Measurements from ENCODE around the gene BAIAP3. TPM values are rescaled to one million over a fixed set of nuclear protein-coding genes. Genes with fewer than 3 reads are reported as not detected.

Gene BAIAP3
- total RNA-seq, 1 experiment from 2014 or later = 6.8 TPM

DNA sequence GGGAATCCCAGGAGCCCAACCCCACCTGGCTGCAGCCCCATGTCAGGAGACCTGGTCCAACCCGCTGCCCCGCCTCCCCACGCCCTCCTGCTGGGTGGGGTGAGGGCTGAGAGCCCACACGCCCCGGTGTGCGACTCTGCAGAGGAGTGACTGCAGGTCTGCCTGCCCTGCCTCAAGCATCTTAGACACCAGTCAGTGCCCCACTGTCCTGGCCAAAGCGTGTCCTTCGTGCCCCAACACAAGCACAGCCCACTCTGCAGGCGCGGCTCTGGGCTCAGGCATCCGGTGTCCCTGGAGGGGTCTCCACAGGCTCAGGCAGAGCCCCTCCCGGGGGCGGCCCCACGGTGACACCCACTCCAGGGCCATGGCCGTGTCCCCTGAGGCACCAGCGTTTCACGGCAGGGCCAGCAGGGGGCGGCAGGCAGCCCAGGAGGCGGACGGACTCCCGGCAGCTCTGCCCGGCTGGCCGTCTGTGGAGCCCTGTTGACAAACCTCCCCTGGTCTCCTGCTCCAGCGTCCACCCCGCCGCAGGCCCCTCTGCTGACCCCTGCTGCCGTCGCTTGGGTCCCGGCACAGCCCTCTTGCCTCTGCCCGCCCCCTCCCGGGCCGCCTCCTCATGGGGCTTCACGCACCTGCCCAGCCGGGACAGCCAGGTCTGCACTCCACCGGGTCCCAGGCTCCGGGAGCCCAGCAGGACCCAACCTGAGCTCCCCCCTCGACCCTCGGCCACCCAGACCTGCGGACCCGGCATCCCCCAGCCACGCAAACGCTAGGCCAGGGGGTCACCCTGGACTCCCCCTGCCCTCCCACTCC, 32.6 kb upstream of the BAIAP3 start:
- Histone ChIP-seq H3K4me2 (ENCODE audit: insufficient read depth, insufficient read length, low read length) (no peak overlapping the region), H2BK20ac (ENCODE audit: low read depth, low read length, poor library complexity, severe bottlenecking) (no peak overlapping the region), H2AK5ac (ENCODE audit: insufficient read length, low read length) (no peak overlapping the region), H3K18ac (ENCODE audit: insufficient read length, low read depth, low read length) (peak overlapping the region; percentile 67), H4K20me1 (ENCODE audit: control insufficient read depth, insufficient read depth, insufficient read length) (no peaks in the 10 kb centered on the region), H4K91ac (ENCODE audit: insufficient read length, low read depth, low read length) (no peak overlapping the region), H3K23ac (ENCODE audit: insufficient read length, low read depth, low read length) (no peak overlapping the region), H4K8ac (replicated peaks; ENCODE audit: insufficient read length, low read depth, low read length) (no peak overlapping the region), H3K9me3 (ENCODE audit: control insufficient read depth, low read depth, low read length) (no peaks in the 10 kb centered on the region), H3K56ac (ENCODE audit: insufficient read length, low read depth, low read length) (no peak overlapping the region), H3K14ac (ENCODE audit: insufficient read depth, low read length) (no peak overlapping the region), H3T11ph (ENCODE audit: low read length) (no peak overlapping the region), H2BK12ac (ENCODE audit: insufficient read length, low read depth, low read length) (no peak overlapping the region), H3K9ac (ENCODE audit: extremely low read depth, insufficient read length, low read length) (no peak overlapping the region), H3K4me1 (ENCODE audit: insufficient read depth, low read length) (no peaks in the 10 kb centered on the region; the same call in 1 of the 2 replicates), H3K79me2 (ENCODE audit: insufficient read depth, low read length) (no peaks in the 10 kb centered on the region), H2BK5ac (ENCODE audit: insufficient read length, low read length) (no peak overlapping the region), H4K5ac (ENCODE audit: insufficient read length, low read depth, low read length) (no peak overlapping the region), H3K27me3 (ENCODE audit: insufficient read depth, low read length) (no peaks in the 10 kb centered on the region), H3K79me1 (ENCODE audit: insufficient read depth, low read depth, low read length, poor library complexity, severe bottlenecking) (no peaks in the 10 kb centered on the region), H3K27ac (ENCODE audit: insufficient read length, low read depth, low read length) (no peak overlapping the region), H2BK120ac (ENCODE audit: low read depth, low read length, poor library complexity, severe bottlenecking) (no peak overlapping the region), H3K23me2 (ENCODE audit: insufficient read length, low read depth, low read length, poor library complexity, severe bottlenecking) (no peaks in the 10 kb centered on the region), H2BK15ac (ENCODE audit: low read depth, low read length) (no peak overlapping the region), H3K4ac (ENCODE audit: low read depth, low read length) (no peak overlapping the region), H2AFZ (ENCODE audit: low read length) (no peak overlapping the region)
- no peak overlapping the region for H3K27ac Mint-ChIP-seq
- H3K36me3 Mint-ChIP-seq (ENCODE audit: insufficient read depth in 1 of 3, low read depth in 3 of 3) = no peaks in the 10 kb centered on the region; a peak in 2 of 7 replicates
- H3K27me3 Mint-ChIP-seq (ENCODE audit: low read depth) = peaks cover 30% of the 10 kb centered on the region
- DNase-seq = peak; percentile 87
- TF ChIP-seq, protein P1, sequence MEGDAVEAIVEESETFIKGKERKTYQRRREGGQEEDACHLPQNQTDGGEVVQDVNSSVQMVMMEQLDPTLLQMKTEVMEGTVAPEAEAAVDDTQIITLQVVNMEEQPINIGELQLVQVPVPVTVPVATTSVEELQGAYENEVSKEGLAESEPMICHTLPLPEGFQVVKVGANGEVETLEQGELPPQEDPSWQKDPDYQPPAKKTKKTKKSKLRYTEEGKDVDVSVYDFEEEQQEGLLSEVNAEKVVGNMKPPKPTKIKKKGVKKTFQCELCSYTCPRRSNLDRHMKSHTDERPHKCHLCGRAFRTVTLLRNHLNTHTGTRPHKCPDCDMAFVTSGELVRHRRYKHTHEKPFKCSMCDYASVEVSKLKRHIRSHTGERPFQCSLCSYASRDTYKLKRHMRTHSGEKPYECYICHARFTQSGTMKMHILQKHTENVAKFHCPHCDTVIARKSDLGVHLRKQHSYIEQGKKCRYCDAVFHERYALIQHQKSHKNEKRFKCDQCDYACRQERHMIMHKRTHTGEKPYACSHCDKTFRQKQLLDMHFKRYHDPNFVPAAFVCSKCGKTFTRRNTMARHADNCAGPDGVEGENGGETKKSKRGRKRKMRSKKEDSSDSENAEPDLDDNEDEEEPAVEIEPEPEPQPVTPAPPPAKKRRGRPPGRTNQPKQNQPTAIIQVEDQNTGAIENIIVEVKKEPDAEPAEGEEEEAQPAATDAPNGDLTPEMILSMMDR (conservative IDR thresholded peaks at IDR 0.05) = peak; percentile 96
- H3K4me1 Mint-ChIP-seq = peaks cover 14 to 29% of the 10 kb centered on the region in 2 experiments
- peaks cover 0 to 4% of the 10 kb centered on the region in 2 experiments; a peak in 1 of 5 replicates for H3K9me3 Mint-ChIP-seq
- WGBS (ENCODE audit: extremely low coverage, insufficient read length, low lambda C conversion rate) = no CpG with 5 or more reads among the region's 42 CpGs
- H3K4me3 Mint-ChIP-seq = no peak overlapping the region

Data from H9 (cell line).